GM19351 (cell line): ENCODE results near the gene NTSR2.

Source experiments
- ATAC-seq: cut with Tn5 transposase; IDR thresholded peaks from one replicate; pipeline ENCODE4 v1.9.1; 2021; ENCODE audit warnings: mild to moderate bottlenecking, moderate library complexity; ENCODE audit not compliant: unreplicated experiment

NTSR2 gene

DNA sequence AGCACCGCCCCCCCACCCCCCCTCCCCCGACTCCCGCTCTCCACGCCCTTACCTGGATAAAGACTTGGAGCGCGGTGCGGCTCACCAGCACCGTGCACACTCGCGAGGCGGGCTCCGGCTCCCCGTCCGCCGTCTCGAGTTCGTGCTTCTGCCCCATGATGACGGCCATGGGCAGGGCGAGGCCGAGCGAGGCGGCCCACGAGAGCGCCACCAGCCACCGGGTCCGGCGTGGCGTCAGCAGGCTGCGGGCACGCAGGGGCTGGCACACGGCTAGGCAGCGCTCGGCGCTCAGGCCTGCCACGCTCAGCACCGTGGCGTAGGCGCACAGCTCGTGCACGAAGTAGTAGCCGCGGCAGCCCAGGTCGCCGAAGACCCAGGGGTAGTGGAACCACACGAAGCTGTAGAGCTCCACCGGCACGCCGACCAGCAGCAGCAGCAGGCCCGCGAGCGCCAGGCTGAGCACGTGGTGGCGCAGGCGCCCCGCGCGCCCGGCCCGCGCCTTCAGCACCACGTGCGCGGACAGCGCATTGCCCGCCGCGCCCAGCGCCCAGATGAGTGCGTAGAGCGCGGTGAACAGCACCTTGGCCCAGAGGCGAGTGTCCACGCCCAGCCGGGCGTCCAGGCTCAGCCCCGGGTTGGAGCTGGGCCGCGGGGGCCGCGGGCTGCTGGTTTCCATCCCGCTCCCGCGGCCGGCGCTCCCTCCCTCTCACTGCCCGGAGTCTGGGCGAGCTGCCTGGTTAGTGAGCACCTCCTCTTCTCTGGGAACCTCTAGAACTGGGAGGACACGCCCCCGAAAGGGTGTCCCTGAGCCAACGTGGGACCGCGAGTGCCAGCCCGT is at the start of gene NTSR2:
NTSR2 (minus strand) TSS at position 742 of the 838 bp plus-strand sequence; CDS start at position 676, 66 bp downstream.
- ATAC-seq, result no peak

DNA sequence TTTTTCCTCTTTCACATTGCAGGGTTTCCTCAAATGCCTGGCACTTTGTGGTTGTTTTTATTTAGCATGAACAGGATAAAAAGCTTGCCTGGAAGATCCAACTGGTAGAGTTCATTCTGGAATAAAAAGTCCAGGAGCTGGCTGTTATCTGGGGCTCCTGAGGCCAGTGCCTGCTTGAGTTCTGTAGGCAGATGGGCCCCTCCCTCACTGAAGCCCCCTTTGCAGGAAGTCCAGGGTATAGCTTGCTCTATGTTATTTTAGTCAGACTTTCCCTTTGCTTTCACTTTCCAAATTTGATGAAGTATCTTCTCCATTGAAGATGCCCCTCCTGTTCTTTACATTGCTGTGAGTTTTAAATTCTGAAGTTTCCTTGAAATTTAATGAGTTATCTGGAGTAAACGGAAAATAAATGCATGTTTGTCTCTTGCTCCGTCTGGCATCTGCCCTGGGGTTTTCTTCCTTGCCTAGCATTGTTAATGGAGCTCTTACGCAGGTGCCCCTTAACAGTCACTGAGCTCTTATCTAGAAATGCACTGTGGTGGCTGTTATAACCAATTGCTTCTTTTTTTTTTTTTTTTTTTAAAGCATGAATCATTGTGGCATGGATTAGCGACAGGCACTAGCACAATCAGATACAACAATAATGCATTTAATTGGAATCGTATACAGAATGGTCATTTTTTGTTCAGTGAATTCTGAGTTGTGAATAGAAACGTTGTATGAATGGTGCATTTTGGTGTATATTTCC is 49.4 kb upstream of the NTSR2 start:
- ATAC-seq, result no peak

DNA sequence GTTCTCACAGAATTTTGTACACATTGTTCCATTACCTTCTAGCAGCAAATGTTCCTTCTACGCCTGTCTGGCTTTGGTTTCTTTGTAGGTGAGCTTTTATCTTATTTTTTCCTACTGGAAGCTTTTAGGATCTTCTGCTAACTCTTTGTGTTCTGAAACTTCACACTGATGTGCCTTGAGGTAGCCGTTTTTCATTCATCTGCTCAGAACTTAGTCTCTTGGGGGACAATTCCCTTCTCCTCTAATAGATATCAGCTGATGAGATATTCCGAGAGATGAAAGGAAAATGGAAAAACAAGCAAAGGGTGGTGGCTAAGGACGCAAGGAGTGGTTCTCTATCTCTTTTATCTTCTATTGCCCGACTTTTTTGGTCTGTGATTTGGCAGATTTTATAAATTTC is 48.6 kb upstream of the NTSR2 start:
- ATAC-seq, result no peak

GRCh38 chr2:11717623-11718022 is 47.6 kb upstream of the NTSR2 start:
- no peak for ATAC-seq

- no peak for ATAC-seq
These were observed 46.8 kb upstream of the NTSR2 start for GRCh38 chr2:11716689-11717321.

- ATAC-seq, result no peak
These were observed 46.1 kb upstream of the NTSR2 start for GRCh38 chr2:11715987-11716652.

- no peak for ATAC-seq
These were observed 43.8 kb upstream of the NTSR2 start for GRCh38 chr2:11713815-11714214.

DNA sequence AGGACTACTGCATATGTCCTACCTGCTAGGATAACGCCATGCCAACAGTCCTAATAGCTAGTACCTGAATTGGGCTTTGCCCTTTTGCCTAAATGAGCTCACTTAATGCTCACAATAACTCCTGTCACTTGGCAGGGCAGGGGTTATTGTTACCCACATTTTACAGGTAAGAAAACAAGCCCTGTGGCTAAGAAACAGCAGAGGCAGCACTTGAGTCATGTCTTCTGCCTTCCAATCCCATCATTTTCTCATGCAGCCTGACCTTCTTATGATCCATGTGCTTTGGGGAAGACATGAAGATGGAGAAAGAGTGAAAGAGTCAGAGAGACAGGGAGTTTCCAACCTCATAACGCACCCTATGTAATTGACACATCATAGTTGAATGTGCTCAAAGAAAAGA is 42.9 kb upstream of the NTSR2 start:
- no peak for ATAC-seq

DNA sequence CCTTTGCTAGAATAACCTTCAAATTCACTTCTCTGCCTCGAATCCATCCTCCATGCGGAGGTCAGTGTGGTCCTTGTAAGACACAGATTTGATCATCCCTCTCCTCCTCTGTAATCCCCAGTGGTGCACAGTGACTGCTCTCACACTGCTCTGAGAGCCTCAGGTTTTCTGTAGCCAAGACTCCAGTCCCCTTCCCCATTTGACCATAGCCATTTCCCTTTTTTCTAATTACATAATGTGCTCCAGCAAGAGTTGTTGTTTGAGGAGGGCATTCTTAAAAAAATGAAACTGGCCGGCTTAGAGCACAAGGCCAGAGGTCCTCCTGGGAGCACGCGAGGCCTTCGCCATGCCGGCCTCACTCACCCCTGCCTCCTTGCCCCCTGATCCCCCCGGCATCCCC is 41.8 kb upstream of the NTSR2 start:
- ATAC-seq, result no peak

- ATAC-seq, result no peak
These were observed 41.3 kb upstream of the NTSR2 start for GRCh38 chr2:11711354-11711716.

DNA sequence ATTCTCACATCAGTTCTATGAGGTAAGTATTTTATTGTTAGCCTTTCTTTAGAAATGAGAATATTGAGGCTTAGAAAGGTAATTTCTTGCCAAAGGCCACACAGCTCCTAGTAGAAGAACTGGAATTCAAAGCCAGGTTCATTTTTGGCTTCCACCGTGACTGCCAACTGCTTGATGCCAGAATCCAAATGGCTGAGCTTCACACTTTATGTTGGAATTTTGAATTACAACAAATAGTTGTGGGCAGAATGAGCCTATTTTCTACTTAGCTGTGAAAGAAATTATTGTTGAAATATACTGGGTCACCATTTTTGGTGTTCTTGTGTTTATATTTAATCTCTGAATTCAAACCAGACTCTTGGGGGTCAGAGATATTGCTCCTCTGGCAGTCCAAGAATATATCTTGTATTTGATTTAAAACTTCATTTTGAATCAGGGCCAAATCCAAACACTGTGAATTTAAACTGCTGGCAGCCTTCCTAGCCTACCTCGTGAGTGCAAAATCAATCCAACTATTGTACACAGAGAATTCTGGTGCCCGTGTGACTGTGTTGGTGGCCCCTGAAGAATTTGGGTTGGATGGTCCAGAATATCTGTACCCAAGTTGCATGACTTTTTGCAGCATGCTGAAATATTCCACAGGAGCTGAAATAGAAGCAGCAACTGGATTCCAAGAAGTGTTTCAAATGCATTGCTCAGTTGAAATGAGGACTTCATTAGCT is 40.8 kb upstream of the NTSR2 start:
- ATAC-seq, result no peak

DNA sequence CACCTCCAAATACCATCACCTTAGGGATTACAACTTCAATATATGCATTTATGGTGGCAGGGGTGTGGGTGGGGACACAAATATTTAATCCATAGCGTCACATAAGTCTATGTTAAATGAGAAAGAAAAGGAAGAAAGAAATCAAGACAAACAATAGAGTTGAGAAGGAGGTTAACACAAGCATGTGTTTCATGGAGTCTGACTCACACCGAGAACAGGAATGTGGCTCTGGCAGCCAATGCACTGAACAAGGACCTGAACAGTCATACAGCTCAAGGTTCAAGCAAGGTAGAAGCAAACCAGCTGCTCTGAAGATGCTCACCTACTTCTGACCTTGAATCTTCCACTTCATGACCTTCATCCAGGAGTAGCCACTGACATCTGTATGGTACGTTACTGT is 40.2 kb upstream of the NTSR2 start:
- no peak for ATAC-seq

GRCh38 chr2:11709293-11709692 is 39.3 kb upstream of the NTSR2 start:
- no peak for ATAC-seq

DNA sequence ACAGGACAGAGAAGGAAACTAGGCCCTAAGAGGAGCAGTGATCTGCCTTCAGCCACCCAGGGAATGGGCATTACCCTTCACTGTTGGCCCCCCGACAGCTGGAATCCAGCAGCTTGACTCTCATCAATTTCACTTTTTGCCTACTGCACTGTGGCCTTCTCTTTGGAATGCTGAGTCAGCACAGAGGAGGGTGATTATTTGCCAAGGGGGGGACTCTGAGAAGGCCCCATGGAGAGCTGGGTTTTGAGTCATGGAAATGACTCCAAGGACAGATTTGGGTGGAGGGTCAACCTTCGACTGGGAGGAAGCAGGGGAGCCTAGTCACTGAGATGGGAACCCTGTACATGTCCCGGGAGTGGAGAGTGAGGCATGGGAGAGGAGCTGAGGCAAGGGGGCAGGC is 38.1 kb upstream of the NTSR2 start:
- no peak for ATAC-seq

DNA sequence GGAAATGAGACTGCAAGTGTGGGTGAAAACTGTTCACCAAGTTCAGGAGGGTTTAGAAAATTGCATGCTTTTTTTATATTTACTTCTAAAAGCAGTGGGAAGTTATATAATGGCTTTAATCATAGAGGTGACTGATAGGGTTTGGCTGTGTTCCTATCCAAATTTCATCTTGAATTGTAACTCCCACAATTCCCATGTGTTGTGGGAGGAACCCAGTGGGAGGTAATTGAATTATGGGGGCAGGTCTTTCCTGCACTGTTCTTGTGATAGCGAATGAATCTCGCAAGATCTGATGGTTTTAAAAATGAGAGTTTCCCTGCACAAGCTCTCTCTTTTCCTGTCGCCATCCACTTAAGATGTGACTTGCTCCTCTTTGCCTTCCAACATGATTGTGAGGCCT is 35.7 kb upstream of the NTSR2 start:
- no peak for ATAC-seq

DNA sequence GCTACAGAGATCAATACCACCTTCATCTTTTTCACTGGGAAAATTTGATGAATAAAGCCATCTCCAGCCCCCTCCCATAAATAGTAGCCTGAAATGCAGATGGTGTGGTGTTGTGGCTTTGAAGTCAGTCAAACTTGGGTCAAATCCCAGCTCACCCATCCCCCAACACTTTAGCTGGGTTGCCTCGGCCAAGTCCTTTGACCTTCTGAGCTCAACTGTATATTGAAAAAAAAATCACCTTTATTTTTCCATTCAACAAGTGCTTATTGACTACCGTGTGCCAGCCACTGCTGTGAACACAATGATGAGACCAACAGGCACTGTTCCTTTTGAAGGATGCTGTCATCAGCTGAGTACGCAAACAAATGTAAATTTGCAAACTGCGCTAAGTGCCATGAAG is 35.1 kb upstream of the NTSR2 start:
- no peak for ATAC-seq

DNA sequence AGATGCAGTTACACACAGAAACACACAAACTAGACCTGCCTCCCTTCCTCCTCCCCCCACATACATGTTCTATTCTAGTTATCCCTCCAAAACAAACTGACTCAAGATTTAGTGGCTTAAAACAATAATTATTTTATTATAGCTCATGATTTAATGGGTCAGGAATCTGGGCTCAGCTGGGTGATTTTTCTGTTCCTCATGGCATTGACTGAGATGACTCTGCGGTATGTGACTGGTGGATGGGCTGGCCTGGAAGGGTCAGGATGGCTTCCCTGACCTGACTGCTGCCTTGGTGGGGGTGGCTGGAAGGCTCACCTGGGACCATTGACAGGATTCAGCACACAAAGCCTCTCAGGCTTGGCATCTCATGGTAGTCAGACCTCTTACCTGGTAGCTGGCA is 33.7 kb upstream of the NTSR2 start:
- ATAC-seq, result no peak

DNA sequence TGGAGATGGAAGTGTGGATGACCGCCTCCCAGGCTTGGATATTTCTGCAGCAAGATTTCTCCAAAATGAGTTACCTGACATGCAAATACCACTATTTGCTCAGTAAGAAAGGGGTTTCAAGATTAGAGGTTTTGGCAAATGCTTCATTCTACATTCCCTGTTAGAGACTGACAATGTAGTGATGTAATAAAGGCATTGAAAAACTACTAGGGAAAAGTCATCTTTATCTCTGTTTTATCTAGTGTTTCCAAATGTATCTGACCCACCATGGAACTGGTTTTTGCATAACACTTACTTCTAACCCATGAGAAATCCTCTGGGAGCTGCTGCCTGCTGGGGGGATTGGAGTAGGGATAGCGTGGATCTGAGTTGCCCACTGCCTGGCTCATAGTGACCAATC is 33.0 kb upstream of the NTSR2 start:
- ATAC-seq, result no peak

DNA sequence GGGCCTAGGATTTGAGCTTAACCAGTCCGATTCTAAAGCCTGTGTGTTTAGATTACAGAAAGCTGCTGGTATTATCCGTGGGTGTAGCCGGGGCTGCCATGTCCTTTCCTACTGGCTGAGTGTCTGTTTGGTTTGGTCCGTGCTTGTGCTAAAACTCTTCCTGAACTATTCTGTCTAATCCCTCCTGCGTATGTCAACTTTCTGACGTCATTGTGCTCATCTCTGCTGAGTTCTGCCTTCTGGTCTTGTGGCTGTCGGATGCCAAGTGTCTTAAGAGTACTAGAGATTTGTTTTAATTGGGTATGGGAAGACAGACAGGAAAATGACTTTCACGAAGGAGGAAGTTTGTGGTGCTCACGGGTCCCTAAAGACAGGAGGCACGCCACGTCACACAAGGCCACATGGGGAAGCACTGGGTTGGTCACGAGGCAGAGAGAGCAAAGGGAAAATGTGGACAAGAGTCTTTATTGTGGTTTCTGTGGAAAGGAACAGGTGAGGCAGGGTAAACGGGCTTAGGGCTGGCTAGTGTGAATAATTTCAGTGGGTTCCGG is 31.8 kb upstream of the NTSR2 start:
- ATAC-seq, result no peak

DNA sequence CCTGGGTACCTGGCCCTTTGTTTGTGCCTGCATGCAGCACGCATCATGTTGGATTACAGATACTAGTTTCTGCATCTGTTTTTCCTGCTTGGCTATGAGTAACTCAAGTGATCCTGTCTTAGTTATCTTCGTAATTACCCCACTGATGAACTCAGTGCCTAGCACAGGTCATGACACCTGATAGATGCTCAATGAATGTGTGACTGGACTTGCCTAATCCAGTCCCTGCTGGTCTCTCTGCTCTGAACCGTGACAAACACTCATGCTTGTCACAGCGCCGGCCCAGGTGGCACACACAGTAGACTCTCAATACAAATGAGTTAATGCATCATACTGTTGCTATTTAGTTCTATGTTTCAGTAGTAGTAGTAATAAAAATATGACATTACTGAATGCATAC is 31.2 kb upstream of the NTSR2 start:
- ATAC-seq, result no peak
